HG03432 (cell line): ENCODE data around the gene MRPS10.
"Not testable (repeated sequence)": the region's sequence is repeated elsewhere in the genome, so short reads cannot be mapped to it uniquely, and the experiment has no call there.

Source experiments
- ATAC-seq: cut with Tn5 transposase; IDR thresholded peaks from one replicate; pipeline ENCODE4 v1.9.1; 2021; ENCODE audit warnings: mild to moderate bottlenecking, moderate library complexity; ENCODE audit not compliant: unreplicated experiment

MRPS10 gene

DNA sequence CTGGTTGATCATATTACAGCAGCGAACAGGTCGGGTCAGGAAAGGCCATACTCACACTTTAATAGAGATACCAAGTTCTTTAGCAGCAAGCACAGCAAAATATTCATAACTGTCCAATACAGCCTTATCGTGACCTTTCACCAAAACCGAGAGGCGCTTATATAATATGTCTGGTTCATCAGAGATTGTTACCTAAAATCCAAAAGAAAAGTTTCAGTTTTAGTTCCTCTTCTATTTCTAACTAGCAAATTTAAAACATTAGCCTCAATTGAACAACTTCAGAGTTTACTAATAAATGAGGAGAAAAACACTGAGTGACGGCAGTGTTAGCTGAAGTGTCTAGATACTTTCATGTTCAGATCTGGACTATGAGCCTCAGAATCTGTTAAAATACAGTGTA lies 5.9 kb downstream of the MRPS10 start:
- no peak for ATAC-seq

DNA sequence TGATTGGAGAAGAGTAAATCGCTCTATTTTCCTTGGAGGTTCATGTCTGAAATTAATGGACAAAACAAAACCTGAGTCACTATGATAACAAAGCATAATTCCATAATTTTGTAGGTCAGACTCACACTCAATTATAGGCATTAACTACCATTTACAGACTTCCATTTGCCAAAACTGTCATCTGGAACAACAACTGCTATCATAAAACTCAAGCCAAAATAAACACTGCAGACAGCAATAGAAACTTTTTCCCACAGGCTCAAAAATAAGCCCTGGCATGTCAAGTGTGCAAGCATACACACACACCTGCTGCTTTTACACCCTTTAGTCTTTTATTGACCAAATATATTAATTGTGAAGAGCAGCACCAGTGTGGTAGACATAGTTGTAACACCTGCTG lies 7.1 kb downstream of the MRPS10 start:
- no peak for ATAC-seq

DNA sequence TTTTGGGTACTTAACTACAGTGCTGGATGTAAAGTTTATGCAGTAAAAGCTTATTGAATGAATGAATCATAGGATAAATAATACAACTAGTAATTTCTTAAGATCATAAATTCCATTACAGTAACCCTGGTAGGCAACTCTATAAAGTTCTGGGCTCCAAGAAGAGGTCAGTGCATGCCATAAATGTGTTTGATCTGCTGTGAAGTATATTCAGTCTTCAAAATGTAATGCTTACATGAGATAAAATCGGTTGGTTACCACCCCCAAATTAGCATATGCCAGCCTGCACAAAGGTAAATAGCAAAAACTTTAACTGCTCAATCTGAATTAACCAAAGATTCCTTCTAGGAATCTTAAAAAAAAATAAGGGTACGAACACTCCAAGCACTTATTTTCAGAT lies 10.1 kb downstream of the MRPS10 start:
- not testable (repeated sequence) for ATAC-seq

DNA sequence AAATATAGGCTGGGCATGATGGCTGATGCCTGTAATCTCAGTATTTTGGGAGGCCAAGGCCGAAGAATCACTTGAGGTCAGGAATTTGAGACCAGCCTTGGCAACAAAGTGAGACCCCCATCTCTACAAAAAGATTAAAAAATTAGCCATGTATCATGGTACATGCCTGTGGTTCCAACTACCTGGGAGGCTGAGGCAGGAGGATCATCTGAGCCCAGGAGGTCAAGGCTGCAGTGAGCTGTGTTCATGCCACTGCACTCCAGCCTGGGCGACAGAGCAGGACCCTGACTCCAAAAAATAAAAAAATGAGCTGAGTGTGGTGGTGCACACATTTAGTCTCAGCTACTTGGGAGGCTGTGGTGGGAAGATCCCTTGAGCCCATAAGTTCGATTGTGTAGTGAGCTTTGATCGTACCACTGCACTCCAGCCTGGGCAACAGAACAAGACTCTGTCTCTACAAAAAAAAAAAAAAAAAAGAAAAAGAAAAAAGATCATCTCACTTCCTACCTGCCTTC lies 12.8 kb downstream of the MRPS10 start:
- no peak for ATAC-seq

DNA sequence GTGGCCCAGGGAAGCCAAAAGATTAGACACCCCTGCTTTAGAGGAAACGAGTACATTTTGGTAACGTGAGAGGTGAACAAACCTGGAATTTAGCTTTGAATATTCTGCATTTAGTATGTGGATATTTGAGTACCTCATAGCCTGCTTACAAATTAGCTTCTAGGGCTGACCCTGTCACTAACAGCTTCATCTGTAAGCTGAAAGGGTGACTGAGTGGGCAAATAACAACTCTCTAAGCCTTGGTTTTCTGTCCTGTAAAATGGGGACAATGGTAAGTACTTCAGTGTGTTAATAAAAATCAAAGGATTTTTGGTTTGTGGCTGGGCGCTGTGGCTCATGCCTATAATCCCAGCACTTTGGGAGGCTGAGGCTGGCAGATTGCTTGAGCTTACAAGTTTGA lies 14.5 kb downstream of the MRPS10 start:
- no peak for ATAC-seq

DNA sequence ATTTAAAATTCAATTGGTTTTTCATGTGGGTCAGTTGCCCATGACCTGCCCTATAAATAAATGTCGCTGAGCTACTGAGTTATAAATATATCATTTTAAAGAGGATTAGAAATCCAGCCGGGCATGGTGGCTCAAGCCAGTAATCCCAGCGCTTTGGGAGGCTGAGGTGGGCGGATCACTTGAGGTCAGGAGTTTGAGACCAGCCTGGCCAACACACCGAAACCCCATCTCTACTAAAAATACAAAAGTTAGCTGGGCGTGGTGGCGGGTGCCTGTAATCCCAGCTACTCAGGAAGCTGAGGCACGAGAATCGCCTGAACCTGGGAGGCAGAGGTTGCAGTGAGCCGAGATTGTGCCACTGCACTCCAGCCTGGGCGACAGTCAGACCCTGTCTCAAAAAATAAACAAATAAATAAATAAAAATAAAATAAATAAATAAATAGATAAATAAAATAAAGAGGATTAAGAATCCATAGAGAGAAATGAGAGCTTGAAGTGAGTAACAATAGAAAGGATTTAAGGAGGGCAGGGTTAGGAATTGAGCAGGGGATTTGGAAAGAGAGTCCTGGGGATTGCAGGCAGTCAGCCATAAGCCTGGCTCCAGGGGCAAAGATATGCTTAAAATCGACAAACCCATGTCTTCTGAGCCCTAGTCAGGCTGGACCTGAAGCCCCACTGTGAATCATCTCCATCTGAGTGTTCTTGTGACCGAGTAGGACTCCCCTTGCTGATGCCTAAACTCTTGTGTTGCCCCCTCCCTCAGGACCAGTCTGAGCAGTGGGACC lies 15.3 kb downstream of the MRPS10 start:
- ATAC-seq: not testable (repeated sequence)

DNA sequence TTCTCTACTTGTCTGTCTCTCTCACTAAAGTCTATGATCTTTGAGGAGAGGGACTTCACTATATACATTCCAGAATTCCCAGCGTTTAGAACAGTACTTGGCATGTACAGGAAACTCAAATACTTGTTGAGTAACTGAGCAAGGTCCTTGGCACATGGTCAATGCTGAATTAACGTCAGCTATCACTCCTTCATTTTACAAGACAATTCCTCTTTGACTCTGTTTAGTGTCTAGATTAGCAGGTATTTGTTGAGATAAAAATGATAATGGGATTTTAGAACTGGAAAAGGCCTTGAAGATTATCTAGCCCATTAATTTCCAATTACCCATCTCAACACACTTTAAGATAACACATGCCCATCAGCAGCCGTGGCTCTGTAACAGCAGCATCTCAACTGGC lies 16.3 kb downstream of the MRPS10 start:
- no peak for ATAC-seq

DNA sequence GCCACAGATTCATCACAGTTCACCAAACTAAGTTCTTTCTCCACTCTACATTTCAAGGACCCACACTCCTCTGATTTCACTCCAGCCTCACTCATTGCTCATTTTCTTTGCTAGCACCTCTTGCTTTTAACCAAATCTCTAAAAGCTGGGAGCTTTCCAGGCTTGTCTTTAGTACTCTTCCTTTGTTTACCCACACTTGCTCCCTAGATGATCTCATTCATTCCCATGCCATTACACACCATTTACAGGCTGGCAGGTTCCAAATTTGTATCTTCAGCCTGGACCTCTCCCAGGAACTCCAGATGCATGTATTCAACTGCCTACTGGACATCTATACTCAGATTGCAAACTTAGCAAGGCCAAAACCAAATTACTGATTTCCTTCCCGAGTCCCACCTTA lies 17.6 kb downstream of the MRPS10 start:
- no peak for ATAC-seq

DNA sequence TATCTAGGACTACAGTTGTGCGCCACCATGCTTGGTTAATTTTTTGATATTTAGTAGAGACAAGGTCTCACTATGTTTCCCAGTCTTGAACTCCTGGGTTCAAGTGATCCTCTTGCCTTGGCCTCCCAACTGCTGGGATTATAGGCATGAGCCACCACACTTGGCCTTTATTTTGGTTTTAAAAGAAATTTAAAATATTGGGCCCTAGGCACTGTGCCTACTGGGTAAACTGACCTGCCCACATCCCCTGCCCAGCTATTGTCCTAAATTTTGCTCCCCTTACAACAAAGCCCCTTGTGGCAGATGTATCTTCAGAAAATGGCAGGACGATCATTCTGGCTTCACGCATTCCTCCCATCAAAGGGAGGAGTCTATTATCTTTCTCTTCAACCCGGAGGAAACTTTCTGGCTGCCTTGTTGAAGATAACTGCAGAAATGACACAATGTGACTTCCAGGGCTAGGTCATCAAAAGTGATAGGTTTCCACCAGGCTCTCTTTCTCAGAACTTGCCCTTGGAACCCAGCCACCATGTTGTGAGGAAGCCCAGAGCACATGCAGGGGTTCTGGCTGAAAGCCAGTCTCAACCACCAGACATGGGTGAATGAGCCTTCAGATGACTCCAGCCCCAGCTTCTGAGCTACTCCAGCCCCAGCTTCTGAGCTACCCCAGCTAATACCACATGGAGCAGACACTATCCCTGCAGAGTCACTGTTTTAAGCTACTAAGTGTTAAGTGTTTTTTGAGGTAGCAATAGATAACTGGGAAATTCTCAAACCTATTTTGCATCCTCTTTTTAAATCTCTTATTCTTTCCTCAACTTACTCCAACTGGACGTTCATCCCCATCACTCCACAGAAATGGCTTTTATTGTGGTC lies 18.3 kb downstream of the MRPS10 start:
- no peak for ATAC-seq

DNA sequence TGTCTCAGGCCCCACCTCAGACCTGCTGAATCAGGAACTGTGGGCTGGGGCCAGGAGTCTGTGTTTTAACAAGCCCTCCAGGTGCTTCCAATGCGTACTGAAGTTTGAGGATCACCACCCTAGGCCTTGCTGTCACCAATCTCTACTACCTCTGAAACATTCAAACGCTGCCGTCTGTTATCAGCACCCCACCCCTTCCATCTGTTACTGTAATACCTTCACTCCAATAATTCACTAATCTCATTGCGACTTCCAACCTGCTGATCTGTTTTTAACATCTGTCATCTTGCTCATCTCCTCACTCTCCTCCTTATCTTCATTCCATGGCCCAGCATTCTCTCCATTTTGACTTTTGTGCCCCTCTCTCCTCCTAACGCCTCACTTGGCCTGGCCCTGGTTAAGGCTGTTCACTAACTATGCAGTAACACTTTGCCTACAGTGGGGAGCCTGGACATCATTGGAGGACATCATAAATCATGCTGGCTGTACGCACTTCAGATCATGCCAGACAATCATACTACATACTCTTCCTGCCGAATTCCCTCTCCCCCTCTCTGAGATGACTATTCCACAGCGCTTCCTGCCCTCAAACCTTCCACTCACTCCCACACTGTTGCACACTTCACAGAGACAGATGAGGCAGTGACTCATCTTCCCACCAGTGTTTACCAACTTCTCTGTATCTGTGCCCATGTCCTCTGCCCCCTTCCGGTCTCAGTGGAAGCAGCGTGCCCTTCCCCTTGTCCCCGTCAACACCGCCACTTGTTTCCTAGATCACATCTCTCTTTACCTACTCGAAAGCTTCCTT lies 19.9 kb downstream of the MRPS10 start:
- ATAC-seq: no peak

DNA sequence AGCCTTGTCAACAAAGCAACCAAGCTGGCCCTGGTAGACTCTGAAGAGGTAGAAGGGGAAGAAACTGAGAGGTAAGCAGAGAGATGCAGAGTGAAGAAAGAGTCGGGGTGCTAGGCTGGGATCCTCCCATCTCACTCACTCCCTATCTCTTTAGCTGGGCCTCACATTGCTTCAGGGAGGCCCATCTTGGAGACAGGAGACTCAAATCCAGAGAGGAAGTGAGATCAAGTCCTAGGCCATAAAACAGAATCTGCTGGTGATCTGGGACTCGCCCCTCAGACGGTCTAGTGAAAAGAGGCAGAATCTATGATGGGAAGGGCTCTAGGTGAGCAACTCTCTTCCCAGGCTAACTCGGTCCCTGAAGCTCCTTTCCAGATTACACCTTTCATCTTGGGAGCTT lies 22.2 kb downstream of the MRPS10 start:
- no peak for ATAC-seq

DNA sequence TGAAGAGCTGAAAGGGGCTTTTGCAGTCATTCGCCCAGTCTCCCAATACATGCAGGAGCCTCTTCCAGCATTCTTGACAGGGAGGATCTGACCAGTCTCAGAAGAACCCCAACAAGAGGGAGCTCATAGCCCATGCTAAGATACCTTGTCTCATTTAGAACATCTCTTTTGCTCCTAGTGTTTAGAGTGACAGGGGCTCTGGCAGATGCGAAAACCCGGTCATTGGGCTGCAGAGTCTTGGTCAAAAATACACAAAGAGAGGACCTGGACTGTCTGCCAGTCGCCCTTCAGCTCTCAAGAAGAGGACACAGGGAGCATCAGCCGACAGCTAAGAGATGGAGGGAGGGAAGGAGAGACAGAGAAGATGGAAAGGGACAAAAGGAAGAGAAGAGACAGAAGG lies 23.6 kb downstream of the MRPS10 start:
- no peak for ATAC-seq

DNA sequence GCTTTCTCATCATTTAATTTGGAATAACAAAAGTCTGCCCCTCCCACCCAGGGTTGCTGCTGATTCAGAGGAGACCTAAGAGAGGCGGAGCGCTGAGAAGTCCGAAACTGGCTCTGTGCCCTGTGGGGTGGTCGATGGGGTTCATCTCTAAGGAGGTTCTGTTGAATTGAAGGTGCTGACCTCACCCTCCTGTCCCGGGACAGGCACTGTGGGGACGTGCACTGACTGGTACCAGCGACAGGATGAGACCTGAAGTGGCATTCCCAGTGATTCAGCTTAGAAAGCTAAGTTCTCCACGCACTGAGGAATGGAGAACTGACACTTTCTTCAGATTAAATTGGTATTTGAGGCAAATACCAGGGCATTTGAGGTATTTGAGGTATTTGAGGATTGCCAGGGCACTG lies 24.2 kb downstream of the MRPS10 start:
- ATAC-seq: no peak

DNA sequence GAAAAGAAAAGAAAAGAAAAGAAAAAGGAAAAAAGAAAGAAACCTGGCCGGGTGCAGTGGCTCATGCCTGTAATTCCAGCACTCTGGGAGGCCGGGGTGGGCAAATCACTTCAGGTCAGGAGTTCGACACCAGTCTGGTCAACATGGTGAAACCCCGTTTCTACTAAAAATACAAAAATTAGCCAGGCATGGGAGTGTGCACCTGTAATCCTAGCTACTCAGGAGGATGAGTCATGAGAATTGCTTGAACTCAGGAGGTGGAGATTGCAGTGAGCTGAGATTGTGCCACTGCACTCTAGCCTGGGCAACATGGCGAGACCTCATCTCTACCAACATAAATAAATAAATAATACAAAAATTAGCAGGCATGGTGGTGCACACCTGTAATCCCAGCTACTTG lies 25.3 kb downstream of the MRPS10 start:
- ATAC-seq: not testable (repeated sequence)

DNA sequence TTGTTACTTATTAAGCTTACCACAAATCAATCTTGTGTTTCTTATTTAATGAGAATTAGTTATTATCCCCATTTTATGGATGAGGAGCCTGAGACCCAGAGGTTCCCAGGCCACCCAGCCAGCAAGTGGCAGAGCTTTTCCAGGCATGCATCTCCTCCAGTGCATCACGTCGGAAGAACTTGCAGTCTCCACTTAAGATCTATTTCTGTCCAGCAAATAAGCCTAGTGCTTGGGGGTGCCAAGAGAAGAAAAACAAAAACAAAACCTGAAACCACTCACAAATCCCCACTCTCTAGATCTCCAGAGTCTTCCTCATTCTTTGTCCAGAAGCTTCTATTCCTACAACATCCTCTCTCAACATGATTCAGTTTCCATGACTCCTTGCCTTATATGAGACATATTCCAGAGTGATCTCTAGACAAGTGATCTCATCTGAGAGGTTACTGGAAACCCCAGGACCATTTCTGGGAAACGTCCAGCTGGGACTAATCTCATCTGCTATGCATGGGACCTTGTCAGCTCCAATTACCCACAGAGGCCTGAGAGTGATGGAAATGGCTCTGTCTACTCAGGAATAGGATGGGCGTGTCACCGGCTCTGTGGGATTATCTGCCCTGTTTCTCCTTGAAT lies 27.0 kb downstream of the MRPS10 start:
- ATAC-seq: no peak

DNA sequence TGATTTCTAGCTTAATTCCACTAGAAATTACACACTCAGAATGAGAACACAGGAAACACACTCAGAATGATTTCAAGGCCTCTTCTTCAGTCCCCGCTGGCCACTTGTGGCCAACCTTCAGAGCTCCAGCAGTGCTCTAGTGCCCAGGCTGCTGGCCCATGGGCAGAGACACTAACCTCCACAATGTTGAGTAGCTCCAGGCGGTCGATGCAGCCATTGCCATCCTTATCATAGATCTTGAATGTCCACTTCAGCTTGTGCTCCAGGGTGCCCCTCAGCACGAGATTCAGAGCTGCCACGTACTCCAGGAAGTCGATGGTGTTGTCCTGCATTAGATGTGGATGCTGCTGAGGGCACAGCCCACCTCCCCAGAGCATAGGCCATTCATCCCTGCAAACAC lies 29.3 kb downstream of the MRPS10 start:
- ATAC-seq: no peak

DNA sequence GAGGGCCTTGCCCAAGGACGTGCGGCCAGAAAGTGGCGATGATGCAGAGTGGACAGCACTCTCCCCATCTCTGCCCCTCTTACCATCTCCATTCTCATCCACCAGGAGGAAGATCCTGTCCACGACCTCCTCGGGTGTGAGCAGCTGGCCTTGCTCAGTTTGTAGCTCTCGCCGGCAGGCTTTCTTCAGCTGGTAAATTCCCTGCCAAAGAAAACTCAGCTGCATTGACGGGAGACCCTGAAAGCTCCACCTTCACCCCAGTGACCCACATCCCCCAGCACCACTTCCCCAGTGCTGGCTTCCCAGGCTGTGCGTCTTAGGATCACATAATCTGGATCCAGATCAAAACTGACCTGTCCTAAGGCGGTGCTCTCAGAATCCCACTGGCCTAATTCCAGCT lies 32.1 kb downstream of the MRPS10 start:
- ATAC-seq: no peak

DNA sequence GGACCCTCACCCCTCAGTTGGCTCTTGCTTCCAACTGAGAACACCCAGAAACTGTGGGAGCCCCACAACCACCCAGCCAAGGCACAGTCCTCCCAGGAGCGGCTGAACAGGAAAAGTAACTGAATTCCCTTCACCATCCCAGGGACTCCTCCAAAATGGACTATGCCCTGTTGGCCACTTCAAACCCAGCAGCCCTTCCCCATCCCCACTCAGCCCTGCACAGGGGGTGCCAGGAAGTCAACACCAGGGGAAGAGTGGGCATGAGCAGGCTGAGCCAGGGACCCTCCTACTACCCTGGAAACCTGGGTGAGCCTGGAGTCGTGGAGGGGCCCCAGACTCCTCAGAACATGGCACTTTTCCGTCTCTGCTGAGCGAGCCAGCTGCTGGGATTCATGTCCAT lies 33.2 kb downstream of the MRPS10 start:
- no peak for ATAC-seq

DNA sequence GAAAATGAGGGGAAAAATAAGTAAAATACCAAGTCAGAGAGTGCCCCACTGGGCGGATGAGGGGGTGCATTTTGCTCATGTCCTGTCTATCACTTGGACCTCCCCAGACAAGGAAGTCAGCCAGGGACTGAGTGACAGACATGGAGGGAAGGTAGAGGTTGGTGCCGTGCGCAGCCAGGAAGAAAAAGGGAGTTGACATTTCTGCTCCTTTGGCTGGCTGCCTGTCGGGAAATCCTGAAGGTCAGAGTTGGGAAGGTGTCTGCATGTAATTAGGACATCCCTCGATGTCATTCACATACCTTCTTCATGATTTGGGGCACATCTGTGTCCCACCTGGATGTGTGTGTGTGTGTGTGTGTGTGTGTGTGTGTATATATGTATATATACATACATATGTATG lies 35.6 kb downstream of the MRPS10 start:
- ATAC-seq: no peak

DNA sequence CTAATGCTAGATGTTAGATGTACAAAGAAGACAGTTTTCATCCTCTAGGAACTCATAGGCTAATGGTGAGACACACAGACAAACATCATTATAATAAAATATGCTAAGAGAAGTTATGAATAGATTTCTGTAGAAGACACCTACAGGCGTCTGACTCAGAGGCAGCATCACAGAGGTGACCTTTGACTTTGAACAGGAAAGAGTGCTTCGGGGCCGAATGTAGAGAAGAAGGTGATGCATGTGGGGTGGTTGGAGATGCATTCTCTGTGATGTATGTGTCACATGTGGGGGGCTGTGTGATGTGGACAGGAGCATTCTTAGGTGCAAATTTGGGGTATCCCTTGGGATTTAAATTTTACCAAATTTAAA lies 37.7 kb downstream of the MRPS10 start:
- ATAC-seq: no peak
